ENCODE measurements around the gene XYLT1.

The XYLT1 gene

GRCh38 chr16:17386229-17386628, 84.5 kb downstream of the XYLT1 start:
- Histone ChIP-seq H3K27ac (no peak overlapping the region), H3K4me1 (peaks cover 0 to 22% (median 8%) of the 10 kb centered on the region in 4 donors), H3K36me3 (no peaks in the 10 kb centered on the region), H3K9me3 (no peaks in the 10 kb centered on the region), H3K27me3 (no peaks in the 10 kb centered on the region), H3K4me3 (no peak overlapping the region)
- intact Hi-C loops (cut with DNase I; ENCODE audit: low total_unique reads), result no loop called here
- no peak for DNase-seq
- TF ChIP-seq, protein P1, sequence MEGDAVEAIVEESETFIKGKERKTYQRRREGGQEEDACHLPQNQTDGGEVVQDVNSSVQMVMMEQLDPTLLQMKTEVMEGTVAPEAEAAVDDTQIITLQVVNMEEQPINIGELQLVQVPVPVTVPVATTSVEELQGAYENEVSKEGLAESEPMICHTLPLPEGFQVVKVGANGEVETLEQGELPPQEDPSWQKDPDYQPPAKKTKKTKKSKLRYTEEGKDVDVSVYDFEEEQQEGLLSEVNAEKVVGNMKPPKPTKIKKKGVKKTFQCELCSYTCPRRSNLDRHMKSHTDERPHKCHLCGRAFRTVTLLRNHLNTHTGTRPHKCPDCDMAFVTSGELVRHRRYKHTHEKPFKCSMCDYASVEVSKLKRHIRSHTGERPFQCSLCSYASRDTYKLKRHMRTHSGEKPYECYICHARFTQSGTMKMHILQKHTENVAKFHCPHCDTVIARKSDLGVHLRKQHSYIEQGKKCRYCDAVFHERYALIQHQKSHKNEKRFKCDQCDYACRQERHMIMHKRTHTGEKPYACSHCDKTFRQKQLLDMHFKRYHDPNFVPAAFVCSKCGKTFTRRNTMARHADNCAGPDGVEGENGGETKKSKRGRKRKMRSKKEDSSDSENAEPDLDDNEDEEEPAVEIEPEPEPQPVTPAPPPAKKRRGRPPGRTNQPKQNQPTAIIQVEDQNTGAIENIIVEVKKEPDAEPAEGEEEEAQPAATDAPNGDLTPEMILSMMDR (IDR thresholded peaks at IDR 0.05), result no peak

DNA sequence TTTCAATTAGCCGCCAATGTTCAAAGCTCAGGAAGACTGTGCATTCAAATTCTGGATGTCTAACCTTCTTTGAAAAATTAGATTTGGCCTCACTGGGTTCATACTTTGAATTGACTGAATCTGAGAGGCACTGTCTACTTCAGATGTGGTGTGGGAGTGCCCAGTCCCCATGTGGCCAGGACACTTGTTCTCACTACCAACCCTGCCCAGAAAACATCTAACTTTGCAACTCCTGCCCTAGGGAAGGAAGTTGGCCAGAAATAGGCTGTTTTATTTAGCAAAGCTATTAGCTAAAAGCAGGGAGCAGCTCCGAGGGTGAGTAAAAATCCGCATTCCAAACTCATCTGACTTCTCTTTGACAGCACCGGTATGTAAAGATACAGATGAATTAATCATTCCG, 86.3 kb downstream of the XYLT1 start:
- H3K27ac ChIP-seq, result no peak overlapping the region
- no peaks in the 10 kb centered on the region for H3K27me3 ChIP-seq
- no peak overlapping the region for H3K4me3 ChIP-seq
- DNase-seq, result no peak
- H3K4me1 ChIP-seq, result peaks cover 0 to 37% (median 16%) of the 10 kb centered on the region in 4 donors
- intact Hi-C loops (cut with DNase I; ENCODE audit: low total_unique reads), result no loop called here
- TF ChIP-seq, protein P1 (IDR thresholded peaks at IDR 0.05), result no peak
- H3K36me3 ChIP-seq, result no peaks in the 10 kb centered on the region
- no peaks in the 10 kb centered on the region for H3K9me3 ChIP-seq

GRCh38 chr16:17382949-17383863, 87.6 kb downstream of the XYLT1 start:
- Histone ChIP-seq H3K4me1 (peaks cover 0 to 50% (median 28%) of the 10 kb centered on the region in 4 donors), H3K9me3 (no peaks in the 10 kb centered on the region), H3K27ac (no peak overlapping the region), H3K36me3 (no peaks in the 10 kb centered on the region), H3K27me3 (no peaks in the 10 kb centered on the region), H3K4me3 (no peak overlapping the region)
- no peak for DNase-seq
- TF ChIP-seq, protein P1 (IDR thresholded peaks at IDR 0.05), result no peak
- intact Hi-C loops (cut with DNase I; ENCODE audit: low total_unique reads), result no loop called here

DNA sequence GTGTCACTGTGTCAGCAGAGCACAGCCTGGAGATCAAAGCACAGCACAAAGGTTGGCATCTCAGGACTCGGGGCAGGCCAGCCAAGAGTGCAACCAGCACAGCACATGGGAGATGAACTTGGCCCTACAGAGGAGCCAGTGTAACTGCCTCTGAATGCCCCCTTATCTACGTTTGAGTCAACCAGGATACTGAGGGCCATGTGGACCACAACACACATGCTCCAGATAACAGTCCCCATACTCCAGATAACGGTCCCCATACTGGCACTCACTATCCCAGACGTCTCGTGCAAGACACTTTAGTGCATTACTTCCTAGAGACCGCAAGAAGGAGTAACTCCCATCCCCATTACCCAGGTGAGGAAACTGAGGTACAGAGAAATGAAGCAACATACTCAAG, 88.2 kb downstream of the XYLT1 start:
- no peak for DNase-seq
- Histone ChIP-seq H3K27ac (no peak overlapping the region), H3K4me1 (peaks cover 0 to 57% (median 34%) of the 10 kb centered on the region in 4 donors), H3K36me3 (no peaks in the 10 kb centered on the region), H3K4me3 (no peak overlapping the region), H3K9me3 (no peaks in the 10 kb centered on the region), H3K27me3 (no peaks in the 10 kb centered on the region)
- TF ChIP-seq, protein P1 (IDR thresholded peaks at IDR 0.05), result no peak
- intact Hi-C loops (cut with DNase I; ENCODE audit: low total_unique reads), result no loop called here

DNA sequence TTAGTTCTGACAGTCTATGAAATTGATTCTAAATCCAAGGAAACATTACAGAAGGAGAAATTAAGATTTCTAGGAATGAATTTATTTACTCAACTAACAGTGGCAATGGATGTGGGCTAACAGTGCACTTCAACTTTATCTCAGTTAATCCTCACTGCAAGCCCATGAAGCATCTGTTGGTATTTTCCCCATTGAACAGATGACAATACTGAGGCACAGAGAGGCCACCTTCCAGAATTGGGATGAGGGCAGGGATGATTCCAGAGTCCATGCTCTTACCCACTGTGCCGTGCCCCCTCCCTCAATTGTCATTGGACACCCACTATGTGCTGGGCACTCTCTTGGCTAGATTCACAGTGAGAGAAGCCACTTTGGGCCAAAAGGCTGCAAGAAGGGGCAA, 89.0 kb downstream of the XYLT1 start:
- H3K27ac ChIP-seq, result no peak overlapping the region
- H3K9me3 ChIP-seq, result no peaks in the 10 kb centered on the region
- no peaks in the 10 kb centered on the region for H3K27me3 ChIP-seq
- TF ChIP-seq, protein P1 (IDR thresholded peaks at IDR 0.05), result no peak
- no peak overlapping the region for H3K4me3 ChIP-seq
- H3K4me1 ChIP-seq, result peaks cover 0 to 64% (median 41%) of the 10 kb centered on the region in 4 donors
- H3K36me3 ChIP-seq, result no peaks in the 10 kb centered on the region
- intact Hi-C loops (cut with DNase I; ENCODE audit: low total_unique reads), result no loop called here
- no peak for DNase-seq

All from tibial artery (tissue), 4 donors.